Common myeloid progenitor, CD34-positive (primary cell): ENCODE results near the gene THAP7. TPM values are rescaled to one million over a fixed set of nuclear protein-coding genes. Genes with fewer than 3 reads are reported as not detected.
A peak's percentile ranks its signal among the peaks of the same experiment; 100 is the strongest.
"Not testable (repeated sequence)": the region's sequence is repeated elsewhere in the genome, so short reads cannot be mapped to it uniquely, and the experiment has no call there.

Experiments used
- CTCF ChIA-PET: fragments of 350-600 bp; sonication (Branson Sonifier 250); formaldehyde crosslinking; loops from one replicate; lab custom pipeline; 2021; ENCODE audit warnings: antibody characterized with exemption; lab: Charles Lee
- POLR2A ChIA-PET: fragments of 350-600 bp; sonication (Branson Sonifier 250); formaldehyde crosslinking; loops from one replicate; lab custom pipeline; 2021; ENCODE audit warnings: antibody characterized with exemption; lab: Charles Lee
- DNase-seq, 3 donors: peaks; one replicate each; pipeline versions ENCODE4 v3.0.0 to v3.0.0-alpha.2; 2013
- H3K27ac ChIP-seq, 2 experiments: 1 replicate in 1 of 2; 2 replicates in 1 of 2; pipeline ENCODE4 v1.7.0; 2013; ENCODE audit warnings: inconsistent platforms in 2 of 2, low read length in 2 of 2, mild to moderate bottlenecking in 2 of 2, low read depth in 1 of 2, moderate library complexity in 1 of 2; ENCODE audit not compliant: severe bottlenecking in 2 of 2, insufficient read depth in 1 of 2, poor library complexity in 1 of 2
- H3K27me3 ChIP-seq, 5 experiments: replicated peaks in 2 of 5; 1 replicate in 3 of 5; 2 replicates in 2 of 5; pipeline versions ENCODE4 v1.6.1 to v1.7.0; 2013; ENCODE audit warnings: low read length in 4 of 5, mild to moderate bottlenecking in 2 of 5, moderate library complexity in 2 of 5, inconsistent platforms in 1 of 5; ENCODE audit not compliant: insufficient read depth in 5 of 5, control insufficient read depth in 4 of 5
- H3K36me3 ChIP-seq, 4 experiments: 1 replicate in 2 of 4; 2 replicates in 2 of 4; pipeline versions ENCODE4 v1.6.1 to v1.7.0; 2013; ENCODE audit warnings: low read length in 3 of 4, control low read depth in 1 of 4, mild to moderate bottlenecking in 1 of 4; ENCODE audit not compliant: control insufficient read depth in 4 of 4, insufficient read depth in 4 of 4
- H3K4me1 ChIP-seq, 4 experiments: 1 replicate in 3 of 4; 2 replicates in 1 of 4; pipeline versions ENCODE4 v1.6.1 to v1.7.1; 2013; ENCODE audit warnings: low read length in 3 of 4, mild to moderate bottlenecking in 3 of 4, control low read depth in 1 of 4, inconsistent platforms in 1 of 4, moderate library complexity in 1 of 4; ENCODE audit not compliant: control insufficient read depth in 4 of 4, insufficient read depth in 4 of 4; ENCODE audit errors: control extremely low read depth in 1 of 4
- H3K4me3 ChIP-seq, 7 experiments: 1 replicate in 4 of 7; 2 replicates in 3 of 7; pipeline versions ENCODE4 v1.5.1 to v1.7.0; 2013; ENCODE audit warnings: mild to moderate bottlenecking in 7 of 7, low read length in 6 of 7, moderate library complexity in 6 of 7, inconsistent platforms in 2 of 7, low read depth in 2 of 7, control low read depth in 1 of 7; ENCODE audit not compliant: insufficient read depth in 4 of 7, control insufficient read depth in 1 of 7; ENCODE audit errors: extremely low read depth in 1 of 7
- H3K9me3 ChIP-seq, 5 experiments: 1 replicate in 4 of 5; 2 replicates in 1 of 5; pipeline versions ENCODE4 v1.6.1 to v1.7.1; 2013; ENCODE audit warnings: low read length in 4 of 5, mild to moderate bottlenecking in 2 of 5, inconsistent platforms in 1 of 5, low read depth in 1 of 5, moderate library complexity in 1 of 5; ENCODE audit not compliant: control insufficient read depth in 4 of 5, insufficient read depth in 2 of 5; ENCODE audit errors: control extremely low read depth in 1 of 5
- WGBS: methylation state at CpG from one replicate; pipeline ENCODE4 v1.1.5; 2013; ENCODE audit not compliant: insufficient coverage; 5-methylcytosine and 5-hydroxymethylcytosine counted together
- polyA plus RNA-seq: library from polyadenylated mRNA; unstranded; fragments of 120-200 nt; gene quantifications from one replicate; pipeline ENCODE4 v1.2.1, GENCODE V29; 2013

THAP7 gene, protein sequence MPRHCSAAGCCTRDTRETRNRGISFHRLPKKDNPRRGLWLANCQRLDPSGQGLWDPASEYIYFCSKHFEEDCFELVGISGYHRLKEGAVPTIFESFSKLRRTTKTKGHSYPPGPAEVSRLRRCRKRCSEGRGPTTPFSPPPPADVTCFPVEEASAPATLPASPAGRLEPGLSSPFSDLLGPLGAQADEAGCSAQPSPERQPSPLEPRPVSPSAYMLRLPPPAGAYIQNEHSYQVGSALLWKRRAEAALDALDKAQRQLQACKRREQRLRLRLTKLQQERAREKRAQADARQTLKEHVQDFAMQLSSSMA
- 12.1 TPM for polyA plus RNA-seq

DNA sequence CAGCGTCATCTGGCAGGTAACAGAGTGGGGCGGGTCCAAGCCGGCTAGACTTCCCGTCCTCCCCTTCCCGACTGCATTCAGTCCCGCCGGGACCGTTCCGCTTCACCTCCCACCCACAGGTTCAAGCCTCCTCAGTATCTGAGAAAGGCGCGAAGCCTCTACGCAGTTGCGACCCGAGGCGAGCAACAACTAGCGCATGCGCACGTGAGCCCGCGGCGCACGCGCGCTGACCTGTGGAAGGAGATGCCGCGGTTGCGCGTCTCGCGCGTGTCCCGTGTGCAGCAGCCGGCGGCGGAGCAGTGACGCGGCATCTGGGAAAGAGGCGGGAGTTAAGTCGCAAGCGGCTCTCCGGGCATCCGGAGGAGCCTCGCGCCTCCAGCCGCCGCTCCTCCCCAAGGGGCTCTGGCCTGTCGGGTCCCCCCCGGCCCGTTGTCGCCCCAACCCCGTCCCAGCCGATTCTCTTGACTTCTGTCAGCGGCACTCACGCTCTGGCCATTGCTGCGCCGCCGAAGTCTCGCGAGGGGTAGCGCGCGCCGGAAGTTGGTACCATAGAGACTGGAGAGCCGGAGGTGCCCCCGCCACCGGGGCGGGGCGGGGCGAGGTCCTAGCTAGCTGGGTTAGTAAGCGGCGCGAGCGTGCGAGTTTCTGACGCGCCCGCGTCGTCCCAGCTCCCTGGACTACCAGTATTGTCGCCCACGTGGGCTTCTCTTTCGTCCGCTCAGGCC is at the start of gene THAP7:
TSS of gene THAP7 (minus strand) at position 518 of the 725 bp plus-strand sequence. CDS start at position 311, 207 bp downstream.
- H3K9me3 ChIP-seq = no peaks in the 10 kb centered on the region
- peak; percentile 96 to 98 (median 97) for DNase-seq
- H3K27ac ChIP-seq = peak within 1 kb of the TSS; percentile 93 to 98
- H3K4me1 ChIP-seq = peaks cover 4 to 35% (median 32%) of the 10 kb centered on the region in 4 experiments
- ChIA-PET CTCF (interaction anchor here (0.6 to 1.5 kb wide), 5 partner anchors 20 to 54 kb away, joined by 3 to 4 read pairs (median 3); partner anchors contain the start of gene LZTR1), POLR2A (interaction anchor here (0.6 to 1.1 kb wide), 2 partner anchors 12 to 117 kb away, joined by 3 to 4 read pairs; no protein-coding TSS in a partner anchor)
- no peaks in the 10 kb centered on the region for H3K27me3 ChIP-seq
- 0% methylated on average over 75 of the region's 83 CpGs for WGBS
- peaks cover 2 to 38% (median 24%) of the 10 kb centered on the region in 4 experiments for H3K36me3 ChIP-seq
- H3K4me3 ChIP-seq = peak within 1 kb of the TSS; percentile 69 to 93 (median 79)

DNA sequence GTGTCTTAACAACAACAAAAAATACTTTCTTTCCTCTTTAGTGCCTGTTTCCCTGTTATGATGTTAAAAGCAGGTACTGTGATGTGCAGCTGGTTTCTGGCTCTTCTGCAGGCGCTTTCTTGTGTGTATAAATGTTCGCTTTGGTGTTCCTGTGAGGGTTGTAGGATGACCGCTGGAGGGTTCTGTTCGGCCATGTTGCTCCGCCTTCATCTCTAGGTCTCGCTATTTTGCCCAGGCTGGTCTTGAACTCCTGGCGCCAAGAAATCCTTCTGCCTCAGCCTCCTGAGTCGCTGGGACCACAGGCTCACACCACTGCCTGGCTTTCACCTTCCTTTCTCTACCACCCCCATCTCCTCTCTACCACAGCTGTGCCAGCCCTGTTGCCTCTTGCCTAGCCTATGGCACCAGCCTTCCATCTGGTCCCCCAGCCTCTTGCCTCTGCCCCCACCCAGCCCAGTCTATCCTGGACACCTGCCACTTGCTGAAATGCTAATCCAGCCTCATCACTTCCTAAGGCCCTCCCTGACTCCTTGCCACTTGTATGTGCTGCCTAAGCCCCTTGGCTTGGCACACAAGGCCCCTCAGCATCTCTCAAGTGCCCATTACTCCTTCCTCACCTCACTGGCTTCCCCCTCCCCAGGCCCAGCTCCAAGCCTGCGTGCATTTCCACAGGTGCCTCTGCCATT is 49.4 kb upstream of the THAP7 start:
- ChIA-PET POLR2A (no interaction called here), CTCF (no interaction called here)
- WGBS = 89% methylated on average over 6 of the region's 9 CpGs
- H3K36me3 ChIP-seq = no peaks in the 10 kb centered on the region
- no peak overlapping the region for H3K4me3 ChIP-seq
- no peaks in the 10 kb centered on the region for H3K9me3 ChIP-seq
- H3K27me3 ChIP-seq = peaks cover 0 to 2% (median 0%) of the 10 kb centered on the region in 5 experiments
- peaks cover 0 to 12% (median 12%) of the 10 kb centered on the region in 4 experiments for H3K4me1 ChIP-seq
- DNase-seq = no peak
- no peak overlapping the region for H3K27ac ChIP-seq

DNA sequence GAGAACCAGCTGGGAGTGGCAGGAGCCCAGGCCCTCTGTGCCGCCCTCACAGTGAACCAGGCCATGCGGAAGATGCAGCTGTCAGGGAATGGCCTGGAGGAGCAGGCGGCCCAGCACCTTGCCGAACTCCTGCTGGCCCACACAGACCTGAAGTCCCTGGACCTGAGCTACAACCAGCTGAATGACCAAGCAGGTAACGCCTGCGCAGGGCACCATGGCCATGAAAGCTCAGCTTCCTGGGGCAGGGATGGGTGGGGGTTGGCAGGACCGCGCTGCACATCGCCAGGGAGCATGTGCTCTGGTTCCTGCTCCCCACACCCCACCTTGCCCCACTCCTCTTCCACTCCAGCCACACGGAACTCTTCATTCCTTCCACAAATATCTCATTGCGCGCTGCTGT is 47.0 kb upstream of the THAP7 start:
- H3K27me3 ChIP-seq, H3K36me3 ChIP-seq, H3K9me3 ChIP-seq, CTCF ChIA-PET, POLR2A ChIA-PET, H3K4me3 ChIP-seq, H3K27ac ChIP-seq, DNase-seq: not testable (repeated sequence)
- no CpG with 5 or more reads among the region's 12 CpGs for WGBS
- peaks cover 0 to 21% (median 20%) of the 10 kb centered on the region in 4 experiments for H3K4me1 ChIP-seq

DNA sequence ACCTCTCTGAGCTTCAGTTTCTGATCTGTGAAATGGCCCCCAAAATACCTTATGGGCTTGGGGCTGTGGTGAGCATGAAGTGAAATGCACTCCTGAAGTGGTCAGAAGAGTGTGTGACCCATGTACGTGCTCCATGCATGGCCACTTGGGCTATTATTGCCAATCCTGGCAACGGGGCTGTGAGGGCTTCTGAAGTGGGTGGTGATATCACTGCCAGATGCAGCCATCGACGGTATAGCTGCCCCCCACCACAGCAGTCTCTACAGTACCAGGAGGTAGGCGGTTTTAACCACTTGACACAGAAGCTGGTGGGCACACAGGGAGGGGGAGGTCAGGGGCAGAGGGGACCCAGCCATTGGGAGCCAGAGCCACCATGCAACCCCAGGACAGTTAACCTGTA is 46.5 kb upstream of the THAP7 start:
- 63% methylated on average over 2 of the region's 5 CpGs for WGBS
- H3K27me3 ChIP-seq, DNase-seq, H3K9me3 ChIP-seq, H3K27ac ChIP-seq, POLR2A ChIA-PET, H3K4me3 ChIP-seq, CTCF ChIA-PET, H3K36me3 ChIP-seq: not testable (repeated sequence)
- peaks cover 0 to 25% (median 21%) of the 10 kb centered on the region in 4 experiments for H3K4me1 ChIP-seq

DNA sequence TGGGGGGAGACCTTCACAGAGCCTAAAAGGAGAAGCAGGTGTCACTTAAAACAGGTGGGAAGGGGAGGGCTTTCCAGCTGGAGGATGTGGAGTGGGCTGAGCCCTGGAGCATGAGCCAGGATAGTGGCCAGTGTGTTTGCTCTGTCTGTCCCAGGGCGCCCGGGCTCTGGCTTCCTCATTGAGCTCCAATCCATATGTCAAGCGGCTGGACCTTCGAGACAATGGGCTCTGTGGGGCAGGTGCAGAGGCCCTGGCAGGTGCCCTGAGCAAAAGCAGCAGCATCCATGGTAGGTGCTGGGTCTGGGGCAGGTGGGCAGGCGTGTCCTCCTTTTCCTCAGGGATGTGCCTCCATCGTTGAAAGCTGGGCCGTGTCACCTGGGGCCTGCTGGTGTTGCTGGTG is 45.8 kb upstream of the THAP7 start:
- no peaks in the 10 kb centered on the region for H3K9me3 ChIP-seq
- no peak overlapping the region for H3K4me3 ChIP-seq
- POLR2A ChIA-PET = no interaction called here
- CTCF ChIA-PET = interaction anchor here (1.0 to 1.9 kb wide), 2 partner anchors 10 to 18 kb away, joined by 3 to 4 read pairs; no protein-coding TSS in a partner anchor
- H3K27me3 ChIP-seq = peaks cover 0 to 10% (median 0%) of the 10 kb centered on the region in 5 experiments
- no peak for DNase-seq
- H3K27ac ChIP-seq = no peak overlapping the region
- H3K36me3 ChIP-seq = no peaks in the 10 kb centered on the region
- 93% methylated on average over 3 of the region's 7 CpGs for WGBS
- H3K4me1 ChIP-seq = peaks cover 0 to 27% (median 21%) of the 10 kb centered on the region in 4 experiments

DNA sequence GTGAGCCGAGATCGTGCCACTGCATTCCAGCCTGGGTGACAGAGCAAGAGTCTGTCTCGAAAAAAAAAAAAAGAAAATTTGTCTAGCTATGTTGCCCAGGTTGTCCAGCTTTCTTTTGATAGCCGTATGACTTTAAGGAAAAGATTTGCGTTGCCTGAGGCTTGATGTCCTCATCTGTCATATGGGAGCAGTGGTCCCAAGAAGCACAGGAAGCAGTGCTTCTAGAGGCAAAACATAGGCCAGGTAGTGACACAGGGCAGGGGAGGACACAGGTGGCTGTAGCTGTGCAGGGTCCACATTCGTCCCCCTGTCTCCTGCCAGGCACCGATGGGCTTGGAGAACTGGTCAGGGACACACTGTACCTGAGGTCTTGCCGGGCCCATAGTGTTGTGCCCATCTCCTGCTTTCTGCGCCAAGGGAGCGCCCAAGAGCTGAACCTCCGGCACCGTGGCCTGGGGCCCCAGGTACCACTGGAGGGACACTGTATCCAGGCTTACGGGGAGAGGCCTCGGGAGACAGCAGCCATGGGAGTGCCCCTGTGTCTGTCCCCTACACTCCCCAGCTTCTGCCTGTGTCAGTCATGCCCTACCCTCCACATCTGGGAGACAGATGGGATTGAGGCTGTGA is 45.2 kb upstream of the THAP7 start:
- Histone ChIP-seq H3K4me3 (no peak overlapping the region), H3K9me3 (no peaks in the 10 kb centered on the region), H3K4me1 (peaks cover 0 to 27% (median 21%) of the 10 kb centered on the region in 4 experiments), H3K36me3 (no peaks in the 10 kb centered on the region), H3K27me3 (peaks cover 0 to 10% (median 0%) of the 10 kb centered on the region in 5 experiments), H3K27ac (no peak overlapping the region)
- 98% methylated on average over 14 of the region's 14 CpGs for WGBS
- ChIA-PET POLR2A (no interaction called here), CTCF (interaction anchor here (1.0 to 1.9 kb wide), 2 partner anchors 9 to 19 kb away, joined by 3 to 4 read pairs; no protein-coding TSS in a partner anchor)
- no peak for DNase-seq
